Measurements from ENCODE around the gene THSD4. TPM values are rescaled to one million over a fixed set of nuclear protein-coding genes. Genes with fewer than 3 reads are reported as not detected.

THSD4 gene
- total and polyA plus RNA-seq, 2 of the 8 experiments (the other 6 are each of a cell fraction or from before 2014, with no cell fraction given), result 2.5 to 6.2 TPM

- TF ChIP-seq CHD7 (IDR thresholded peaks at IDR 0.05; ENCODE audit: insufficient replicate concordance, low read length) (no peak), CEBPB (IDR thresholded peaks at IDR 0.05; ENCODE audit: low read depth, low read length) (no peak), PHF8 (conservative IDR thresholded peaks at IDR 0.05; ENCODE audit: low read depth, low read length) (no peak), HDAC2 (IDR thresholded peaks at IDR 0.05; ENCODE audit: borderline replicate concordance in 1 of 2, low read depth in 2 of 2, low read length in 2 of 2) (no peak), JUN (IDR thresholded peaks at IDR 0.05; ENCODE audit: low read depth, low read length) (no peak), TAF7 (optimal IDR thresholded peaks at IDR 0.05; ENCODE audit: borderline replicate concordance, low read depth, low read length) (no peak), JUND (IDR thresholded peaks at IDR 0.05; ENCODE audit: low read length) (no peak), MAFK (IDR thresholded peaks at IDR 0.05; ENCODE audit: low read depth, low read length) (no peak), SP2 (IDR thresholded peaks at IDR 0.05; ENCODE audit: low read length) (no peak), SAP30 (IDR thresholded peaks at IDR 0.05; ENCODE audit: insufficient read depth, insufficient replicate concordance, low read length) (no peak), KDM1A (IDR thresholded peaks at IDR 0.05; ENCODE audit: borderline replicate concordance, low read length) (no peak)
These were observed 596.9 kb downstream of the THSD4 start (continued) for GRCh38 chr15:71712182-71712581.

All from H1 (cell line).